Transverse colon (tissue), 4 donors: ENCODE data around the gene NUDT13. TPM values are rescaled to one million over a fixed set of nuclear protein-coding genes. Genes with fewer than 3 reads are reported as not detected.

ENCODE experiments used
- DNase-seq: peaks from one replicate; pipeline ENCODE4 v3.0.0-alpha.2; 2019
- H3K27ac ChIP-seq, 4 donors: fragments of 200-600 bp; sonication (generic); 2 replicates each; pipeline ENCODE4 v1.5.1; 2016 to 2018; ENCODE audit warnings: inconsistent platforms in 4 of 4
- H3K27me3 ChIP-seq: fragments of 200-600 bp; sonication (generic); 2 replicates; pipeline ENCODE4 v1.5.1; 2017; ENCODE audit warnings: inconsistent platforms
- H3K36me3 ChIP-seq, 4 donors: fragments of 200-600 bp; sonication (generic); 2 replicates each; pipeline ENCODE4 v1.5.1; 2017 to 2019; ENCODE audit warnings: inconsistent platforms in 4 of 4
- H3K4me1 ChIP-seq, 4 donors: fragments of 200-600 bp; sonication (generic); 2 replicates each; pipeline ENCODE4 v1.5.1; 2017 to 2020; ENCODE audit warnings: inconsistent platforms in 4 of 4
- H3K4me3 ChIP-seq, 4 donors: fragments of 200-600 bp; sonication (generic); 1 replicate in 1 of 4; 2 replicates in 3 of 4; pipeline versions ENCODE4 v1.5.1 to v1.6.1; 2017 to 2019; ENCODE audit warnings: inconsistent platforms in 4 of 4
- H3K9me3 ChIP-seq, 2 donors: fragments of 200-600 bp; sonication (generic); 2 replicates each; pipeline ENCODE4 v1.5.1; 2017 to 2019; ENCODE audit warnings: inconsistent platforms in 2 of 2
- EP300 ChIP-seq: sonication (generic); formaldehyde crosslinking; IDR thresholded peaks from one replicate; pipeline ENCODE4 v1.6.1; 2017; ENCODE audit warnings: antibody characterized with exemption, low read depth
- POLR2A ChIP-seq: fragments of 450-650 bp; IDR thresholded peaks from one replicate; pipeline ENCODE4 v1.6.1; 2016; ENCODE audit warnings: antibody characterized with exemption, mild to moderate bottlenecking, moderate library complexity
- POLR2AphosphoS5 ChIP-seq, 3 donors: sonication (generic); formaldehyde crosslinking; IDR thresholded peaks; one replicate each; pipeline ENCODE4 v1.6.1; 2016; ENCODE audit warnings: antibody characterized with exemption in 3 of 3
- WGBS, 2 donors: methylation state at CpG; one replicate each; pipeline ENCODE4 v1.1.5; 2018; ENCODE audit warnings: low coverage in 1 of 2; 5-methylcytosine and 5-hydroxymethylcytosine counted together
- in situ Hi-C, 4 donors: fragments of 200-750 bp; cut with MboI; loops; one replicate each; pipeline versions ENCODE4 v1.15.0 to v1.15.1; 2017; ENCODE audit warnings: low sequenced_read_pairs in 3 of 4, low pct_ligation_motif_present in 1 of 4, low pct_unique_long_range_greater_than_20kb in 1 of 4
- intact Hi-C: fragments of 100-400 bp; cut with DNase I; formaldehyde crosslinking; loops from one replicate; pipeline ENCODE4 v1.15.1; 2023; ENCODE audit warnings: low total_unique reads
- total RNA-seq, 4 donors: library from RNA; depleted of rRNA; stranded (reverse); fragments of >200 nt; gene quantifications; one replicate each; pipeline ENCODE4 v1.1.0, GENCODE V29; 2016
- TF ChIP-seq, protein P1 (sequence below), 5 experiments: fragments of 200-600 bp in 3 of 5; fragments of 450-650 bp in 2 of 5; sonication (generic) in 3 of 5; IDR thresholded peaks; 1 replicate in 2 of 5; 2 replicates in 3 of 5; pipeline ENCODE4 v1.5.1; 2016 to 2017; ENCODE audit warnings: antibody characterized with exemption in 5 of 5, inconsistent platforms in 3 of 5, mild to moderate bottlenecking in 2 of 5, moderate library complexity in 1 of 5

Gene NUDT13
- total RNA-seq, 4 donors from 2014 or later = 1.00 to 25.1 (median 4.6) TPM

DNA sequence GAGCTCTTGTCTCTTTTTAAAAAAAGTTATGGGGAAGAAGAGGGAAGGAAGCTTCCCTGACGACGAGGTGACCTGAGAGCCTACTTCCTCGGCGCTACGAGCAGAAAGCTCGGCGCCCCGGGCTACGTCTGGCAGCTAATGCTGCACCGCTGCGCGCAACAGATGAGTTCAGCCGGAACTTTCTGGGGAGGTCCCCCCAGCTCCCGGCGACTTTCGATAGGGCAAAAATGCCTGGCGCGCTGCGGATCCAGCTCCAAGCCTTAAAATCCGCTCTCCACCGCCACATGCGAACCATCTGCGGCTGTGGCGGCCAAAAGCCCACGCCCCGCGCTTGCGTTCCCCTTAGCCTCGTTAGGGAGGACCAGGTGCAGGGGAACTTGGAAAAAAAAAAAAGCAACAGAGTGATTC is 14.2 kb upstream of the NUDT13 start:
- intact Hi-C loops (no loop called here), in situ Hi-C loops (loop anchor here in 2 of 4 donors (5.0 to 10.0 kb wide), 2 partner anchors 61 to 69 kb away; partner anchors contain the start of genes ECD (in 1 of the 2) and FAM149B1 (in 1 of the 2))
- TF ChIP-seq POLR2A (no peak), POLR2AphosphoS5 (IDR thresholded peaks at IDR 0.05) (peak; percentile 43 to 66 (median 53)), EP300 (no peak)
- TF ChIP-seq, protein P1, sequence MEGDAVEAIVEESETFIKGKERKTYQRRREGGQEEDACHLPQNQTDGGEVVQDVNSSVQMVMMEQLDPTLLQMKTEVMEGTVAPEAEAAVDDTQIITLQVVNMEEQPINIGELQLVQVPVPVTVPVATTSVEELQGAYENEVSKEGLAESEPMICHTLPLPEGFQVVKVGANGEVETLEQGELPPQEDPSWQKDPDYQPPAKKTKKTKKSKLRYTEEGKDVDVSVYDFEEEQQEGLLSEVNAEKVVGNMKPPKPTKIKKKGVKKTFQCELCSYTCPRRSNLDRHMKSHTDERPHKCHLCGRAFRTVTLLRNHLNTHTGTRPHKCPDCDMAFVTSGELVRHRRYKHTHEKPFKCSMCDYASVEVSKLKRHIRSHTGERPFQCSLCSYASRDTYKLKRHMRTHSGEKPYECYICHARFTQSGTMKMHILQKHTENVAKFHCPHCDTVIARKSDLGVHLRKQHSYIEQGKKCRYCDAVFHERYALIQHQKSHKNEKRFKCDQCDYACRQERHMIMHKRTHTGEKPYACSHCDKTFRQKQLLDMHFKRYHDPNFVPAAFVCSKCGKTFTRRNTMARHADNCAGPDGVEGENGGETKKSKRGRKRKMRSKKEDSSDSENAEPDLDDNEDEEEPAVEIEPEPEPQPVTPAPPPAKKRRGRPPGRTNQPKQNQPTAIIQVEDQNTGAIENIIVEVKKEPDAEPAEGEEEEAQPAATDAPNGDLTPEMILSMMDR (IDR thresholded peaks at IDR 0.05) = no peak
- H3K4me1 ChIP-seq = peaks cover 6 to 18% (median 10%) of the 10 kb centered on the region in 4 donors
- H3K4me3 ChIP-seq = peak overlapping the region; percentile 68 to 96 (median 84)
- peak; percentile 74 for DNase-seq
- H3K36me3 ChIP-seq = no peaks in the 10 kb centered on the region
- WGBS, 2 donors = 1% methylated on average over 29 of the region's 29 CpGs; no CpG with 5 or more reads in 1 of the 2 donors
- peak overlapping the region; percentile 90 to 98 (median 96) for H3K27ac ChIP-seq
- H3K9me3 ChIP-seq = no peaks in the 10 kb centered on the region
- no peaks in the 10 kb centered on the region for H3K27me3 ChIP-seq

- DNase-seq = peak; percentile 99
- peak within 1 kb of the TSS; percentile 90 to 98 (median 96) for H3K27ac ChIP-seq
- intact Hi-C loops = no loop called here
- TF ChIP-seq POLR2AphosphoS5 (IDR thresholded peaks at IDR 0.05) (peak; percentile 98 to 99 (median 99)), EP300 (no peak), POLR2A (peak; percentile 97)
- TF ChIP-seq, protein P1 (IDR thresholded peaks at IDR 0.05) = peak; percentile 49 to 76 (median 61)
- 0% methylated on average over 16 to 64 of the region's 75 CpGs for WGBS, 2 donors
- no peaks in the 10 kb centered on the region for H3K9me3 ChIP-seq
- H3K4me1 ChIP-seq = peaks cover 6 to 18% (median 10%) of the 10 kb centered on the region in 4 donors
- H3K27me3 ChIP-seq = no peaks in the 10 kb centered on the region
- peak within 1 kb of the TSS; percentile 68 to 96 (median 84) for H3K4me3 ChIP-seq
- H3K36me3 ChIP-seq = no peaks in the 10 kb centered on the region
- in situ Hi-C loops = loop anchor here in 2 of 4 donors (5.0 to 10.0 kb wide), 2 partner anchors 61 to 68 kb away; partner anchors contain the start of genes ECD (in 1 of the 2) and FAM149B1 (in 1 of the 2)
Measured at GRCh38 chr10:73096449-73097304, 13.6 kb upstream of the NUDT13 start, which contains the start of gene P4HA1. Gene P4HA1, minus strand, starts transcription at chr10:73096866. Its CDS starts 21,983 bp downstream, at chr10:73074883.

DNA sequence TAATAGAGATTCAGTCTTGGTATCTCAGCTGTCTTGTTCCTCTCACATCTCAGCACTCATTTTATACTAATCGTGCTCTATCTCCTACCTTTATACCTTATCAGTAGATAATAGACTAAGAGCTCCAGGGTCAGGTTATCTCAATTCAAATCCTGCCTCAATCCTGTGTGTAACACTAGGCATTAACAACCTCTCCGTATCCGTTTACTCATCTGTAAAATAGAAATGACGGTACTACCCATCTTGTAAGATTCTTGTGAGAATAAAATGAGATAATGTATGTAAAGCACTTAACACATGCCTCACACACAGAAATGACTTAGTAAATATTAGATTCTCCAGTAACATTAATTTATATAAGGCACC is 13.0 kb upstream of the NUDT13 start:
- TF ChIP-seq POLR2A (no peak), EP300 (no peak)
- in situ Hi-C loops (loop anchor here in 2 of 4 donors (5.0 to 10.0 kb wide), 2 partner anchors 60 to 68 kb away; partner anchors contain the start of genes ECD (in 1 of the 2) and FAM149B1 (in 1 of the 2)), intact Hi-C loops (no loop called here)
- H3K27ac ChIP-seq = peak overlapping the region; percentile 90 to 98 (median 96)
- H3K36me3 ChIP-seq = no peaks in the 10 kb centered on the region
- 21 to 38% methylated on average over 4 of the region's 4 CpGs for WGBS, 2 donors
- DNase-seq = no peak
- H3K4me1 ChIP-seq = peaks cover 6 to 18% (median 10%) of the 10 kb centered on the region in 4 donors
- peak overlapping the region; percentile 21 to 96 (median 84) for H3K4me3 ChIP-seq
- H3K27me3 ChIP-seq = no peaks in the 10 kb centered on the region
- no peaks in the 10 kb centered on the region for H3K9me3 ChIP-seq

DNA sequence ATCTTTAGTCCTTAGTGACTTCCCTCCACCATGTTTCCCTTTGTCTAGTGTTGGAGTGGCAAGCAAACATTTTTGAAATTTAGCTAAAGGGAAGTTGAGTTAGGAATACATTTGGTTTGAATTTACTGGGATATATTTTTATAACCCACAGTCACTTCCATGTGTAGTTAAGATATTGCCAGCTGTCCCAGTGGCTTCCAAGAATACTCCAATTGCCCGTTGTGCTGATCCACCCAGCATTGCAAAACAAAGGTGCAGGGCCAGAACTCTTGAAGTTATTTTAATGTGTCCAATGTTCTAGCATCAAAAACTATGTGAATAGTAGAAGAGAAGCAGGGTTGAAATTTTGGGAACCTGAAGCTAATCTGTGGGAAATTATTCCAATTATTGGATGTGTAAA is 11.1 kb upstream of the NUDT13 start:
- no peaks in the 10 kb centered on the region for H3K36me3 ChIP-seq
- H3K27ac ChIP-seq = no peak overlapping the region
- peaks cover 3 to 15% (median 8%) of the 10 kb centered on the region in 4 donors for H3K4me1 ChIP-seq
- no peak overlapping the region for H3K4me3 ChIP-seq
- H3K27me3 ChIP-seq = no peaks in the 10 kb centered on the region
- DNase-seq = no peak
- 79 to 83% methylated on average over 1 of the region's 1 CpG for WGBS, 2 donors
- intact Hi-C loops = no loop called here
- no peaks in the 10 kb centered on the region for H3K9me3 ChIP-seq
- TF ChIP-seq POLR2A (no peak), POLR2AphosphoS5 (IDR thresholded peaks at IDR 0.05) (no peak), EP300 (no peak)
- TF ChIP-seq, protein P1 (IDR thresholded peaks at IDR 0.05) = no peak
- in situ Hi-C loops = loop anchor here in 2 of 4 donors (5.0 to 10.0 kb wide), 2 partner anchors 58 to 66 kb away; partner anchors contain the start of genes ECD (in 1 of the 2) and FAM149B1 (in 1 of the 2)
